HG03378 (cell line): ENCODE measurements around the gene GPR141.

ENCODE experiments used
- ATAC-seq: cut with Tn5 transposase; IDR thresholded peaks from one replicate; pipeline ENCODE4 v1.9.1; 2021; ENCODE audit warnings: mild to moderate bottlenecking, moderate library complexity; ENCODE audit not compliant: unreplicated experiment

Gene GPR141

GRCh38 chr7:37775921-37776320, 92.4 kb downstream of the GPR141 start:
- ATAC-seq = no peak

GRCh38 chr7:37781156-37781555, 97.6 kb downstream of the GPR141 start:
- ATAC-seq = no peak

- ATAC-seq = no peak
Observed at GRCh38 chr7:37782166-37782565, 98.6 kb downstream of the GPR141 start.

GRCh38 chr7:37784015-37784414, 100.4 kb downstream of the GPR141 start:
- no peak for ATAC-seq

GRCh38 chr7:37786741-37787569, 103.4 kb downstream of the GPR141 start:
- peak; percentile 88 for ATAC-seq
